Measurements from ENCODE around the gene PLBD1. TPM values are rescaled to one million over a fixed set of nuclear protein-coding genes. Genes with fewer than 3 reads are reported as not detected.

Gene PLBD1
- total and polyA plus RNA-seq, 4 donors: 9.5 to 40.9 (median 25.8) TPM

DNA sequence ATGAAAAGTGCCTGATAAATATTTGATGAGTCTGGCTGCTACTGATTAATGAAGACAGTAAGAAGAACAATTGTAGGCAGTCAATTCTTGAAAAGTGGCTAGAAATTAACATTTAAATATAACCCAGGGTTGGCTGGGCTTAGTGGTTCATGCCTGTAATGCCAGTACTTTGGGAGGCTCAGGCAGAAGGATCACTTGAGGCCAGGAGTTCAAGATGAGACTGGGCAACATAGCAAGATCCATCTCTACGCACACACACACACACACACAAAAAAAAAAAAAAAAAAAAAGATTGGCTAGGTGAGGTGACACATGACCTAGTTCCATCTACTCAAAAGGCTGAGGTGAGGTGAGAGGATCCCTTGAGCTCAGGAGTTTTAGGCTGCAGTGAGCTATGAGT, 7.9 kb upstream of the PLBD1 start:
- DNase-seq (no peak), ATAC-seq (ENCODE audit: insufficient read depth, low FRiP score) (no peak)
- no peaks in the 10 kb centered on the region for H3K27me3 ChIP-seq (ENCODE audit: control insufficient read depth in 3 of 3, insufficient read depth in 3 of 3, low read length in 2 of 3)
- no peaks in the 10 kb centered on the region for H3K4me1 ChIP-seq (ENCODE audit: control insufficient read depth in 5 of 5, insufficient read depth in 5 of 5, low read length in 5 of 5)
- H3K36me3 ChIP-seq (ENCODE audit: control insufficient read depth in 4 of 4, insufficient read depth in 4 of 4, low read length in 4 of 4): no peaks in the 10 kb centered on the region
- TF ChIP-seq, protein P1, sequence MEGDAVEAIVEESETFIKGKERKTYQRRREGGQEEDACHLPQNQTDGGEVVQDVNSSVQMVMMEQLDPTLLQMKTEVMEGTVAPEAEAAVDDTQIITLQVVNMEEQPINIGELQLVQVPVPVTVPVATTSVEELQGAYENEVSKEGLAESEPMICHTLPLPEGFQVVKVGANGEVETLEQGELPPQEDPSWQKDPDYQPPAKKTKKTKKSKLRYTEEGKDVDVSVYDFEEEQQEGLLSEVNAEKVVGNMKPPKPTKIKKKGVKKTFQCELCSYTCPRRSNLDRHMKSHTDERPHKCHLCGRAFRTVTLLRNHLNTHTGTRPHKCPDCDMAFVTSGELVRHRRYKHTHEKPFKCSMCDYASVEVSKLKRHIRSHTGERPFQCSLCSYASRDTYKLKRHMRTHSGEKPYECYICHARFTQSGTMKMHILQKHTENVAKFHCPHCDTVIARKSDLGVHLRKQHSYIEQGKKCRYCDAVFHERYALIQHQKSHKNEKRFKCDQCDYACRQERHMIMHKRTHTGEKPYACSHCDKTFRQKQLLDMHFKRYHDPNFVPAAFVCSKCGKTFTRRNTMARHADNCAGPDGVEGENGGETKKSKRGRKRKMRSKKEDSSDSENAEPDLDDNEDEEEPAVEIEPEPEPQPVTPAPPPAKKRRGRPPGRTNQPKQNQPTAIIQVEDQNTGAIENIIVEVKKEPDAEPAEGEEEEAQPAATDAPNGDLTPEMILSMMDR (IDR thresholded peaks at IDR 0.05; ENCODE audit: control extremely low read depth, extremely low read depth): no peak
- H3K9me3 ChIP-seq (ENCODE audit: control insufficient read depth in 4 of 4, insufficient read depth in 3 of 4, low read length in 3 of 4): no peaks in the 10 kb centered on the region
- H3K9ac ChIP-seq (ENCODE audit: insufficient read depth in 1 of 2, low read length in 2 of 2): no peak overlapping the region
- H3K27ac ChIP-seq (ENCODE audit: low read depth in 1 of 2, low read length in 1 of 2): no peak overlapping the region
- no peak overlapping the region for H3K4me3 ChIP-seq
- 100% methylated on average over 1 of the region's 1 CpG for WGBS, 2 donors

DNA sequence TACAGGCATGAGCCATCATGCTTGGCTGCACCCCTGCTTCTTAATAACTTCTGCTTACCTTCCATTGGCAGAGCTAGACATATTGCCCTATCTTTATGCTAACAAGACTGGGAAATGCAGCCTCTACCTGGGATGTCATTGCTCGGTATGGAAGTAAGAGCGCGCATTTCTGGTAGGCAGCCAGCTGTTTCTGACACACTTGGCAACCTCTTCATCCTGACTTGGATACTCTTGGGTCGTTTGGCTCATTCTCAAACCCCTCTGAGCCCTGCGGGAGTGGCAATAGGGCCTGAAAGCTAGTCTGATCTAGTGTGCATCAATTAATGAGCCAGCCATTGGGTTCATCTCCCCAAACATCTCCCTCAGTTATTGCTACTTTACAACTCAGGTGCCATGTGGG, 5.4 kb upstream of the PLBD1 start:
- no peak overlapping the region for H3K4me3 ChIP-seq
- H3K36me3 ChIP-seq (ENCODE audit: control insufficient read depth in 4 of 4, insufficient read depth in 4 of 4, low read length in 4 of 4): no peaks in the 10 kb centered on the region
- ATAC-seq (ENCODE audit: insufficient read depth, low FRiP score): no peak
- WGBS, 2 donors: 86 to 93% methylated on average over 5 of the region's 5 CpGs
- H3K9me3 ChIP-seq (ENCODE audit: control insufficient read depth in 4 of 4, insufficient read depth in 3 of 4, low read length in 3 of 4): no peaks in the 10 kb centered on the region
- no peak overlapping the region for H3K9ac ChIP-seq (ENCODE audit: insufficient read depth in 1 of 2, low read length in 2 of 2)
- no peak overlapping the region for H3K27ac ChIP-seq (ENCODE audit: low read depth in 1 of 2, low read length in 1 of 2)
- peaks cover 0 to under 1% (median 0%) of the 10 kb centered on the region in 5 donors for H3K4me1 ChIP-seq (ENCODE audit: control insufficient read depth in 5 of 5, insufficient read depth in 5 of 5, low read length in 5 of 5)
- no peaks in the 10 kb centered on the region for H3K27me3 ChIP-seq (ENCODE audit: control insufficient read depth in 3 of 3, insufficient read depth in 3 of 3, low read length in 2 of 3)
- DNase-seq: no peak
- TF ChIP-seq, protein P1 (IDR thresholded peaks at IDR 0.05; ENCODE audit: control extremely low read depth, extremely low read depth): no peak

DNA sequence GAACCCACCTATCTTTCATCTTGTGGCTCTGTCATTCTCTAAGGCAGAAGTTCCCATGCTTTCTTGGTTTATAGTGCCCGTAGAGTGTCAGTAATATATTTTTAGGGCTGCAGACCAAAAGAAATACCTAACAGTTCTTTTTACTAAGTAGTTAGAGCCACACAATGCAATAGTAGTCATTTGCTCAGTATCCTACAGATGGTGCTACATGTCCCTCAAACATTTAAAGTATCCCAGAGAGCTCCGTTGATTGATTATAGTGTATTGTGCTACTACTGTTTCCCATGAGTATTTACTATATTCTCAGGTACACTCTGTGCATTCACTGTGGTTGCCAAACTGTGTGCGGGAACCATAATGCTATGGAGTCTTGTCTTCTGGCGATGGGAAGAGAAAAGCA, 4.7 kb upstream of the PLBD1 start:
- H3K36me3 ChIP-seq (ENCODE audit: control insufficient read depth in 4 of 4, insufficient read depth in 4 of 4, low read length in 4 of 4): no peaks in the 10 kb centered on the region
- no peaks in the 10 kb centered on the region for H3K9me3 ChIP-seq (ENCODE audit: control insufficient read depth in 4 of 4, insufficient read depth in 3 of 4, low read length in 3 of 4)
- H3K9ac ChIP-seq (ENCODE audit: insufficient read depth in 1 of 2, low read length in 2 of 2): no peak overlapping the region
- H3K27me3 ChIP-seq (ENCODE audit: control insufficient read depth in 3 of 3, insufficient read depth in 3 of 3, low read length in 2 of 3): no peaks in the 10 kb centered on the region
- H3K27ac ChIP-seq (ENCODE audit: low read depth in 1 of 2, low read length in 1 of 2): no peak overlapping the region
- H3K4me3 ChIP-seq: no peak overlapping the region
- 83 to 88% methylated on average over 4 of the region's 4 CpGs for WGBS, 2 donors
- TF ChIP-seq, protein P1 (IDR thresholded peaks at IDR 0.05; ENCODE audit: control extremely low read depth, extremely low read depth): no peak
- ATAC-seq (ENCODE audit: insufficient read depth, low FRiP score) (no peak), DNase-seq (no peak)
- peaks cover 0 to 4% (median 0%) of the 10 kb centered on the region in 5 donors for H3K4me1 ChIP-seq (ENCODE audit: control insufficient read depth in 5 of 5, insufficient read depth in 5 of 5, low read length in 5 of 5)

DNA sequence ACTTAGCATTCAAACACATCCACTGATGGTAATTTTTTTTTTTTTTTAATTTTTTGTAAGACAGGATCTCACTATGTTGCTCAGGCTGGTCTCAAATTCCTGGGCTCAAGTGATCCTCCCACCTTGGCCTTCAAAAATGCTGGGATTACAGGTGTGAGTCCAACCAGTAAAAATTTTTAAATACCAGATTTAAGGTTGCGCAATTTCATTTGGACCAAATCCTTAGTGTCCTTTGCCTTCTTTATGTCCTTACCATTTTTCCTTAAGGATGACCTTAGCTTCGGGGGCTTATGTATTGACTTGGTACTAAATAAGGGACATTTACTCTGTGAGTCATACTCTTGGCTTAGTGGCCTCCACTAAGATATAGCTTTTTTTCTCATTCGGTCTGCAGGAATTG, 4.1 kb upstream of the PLBD1 start:
- WGBS, 2 donors: 94 to 96% methylated on average over 3 of the region's 3 CpGs
- Histone ChIP-seq H3K27me3 (ENCODE audit: control insufficient read depth in 3 of 3, insufficient read depth in 3 of 3, low read length in 2 of 3) (no peaks in the 10 kb centered on the region), H3K9me3 (ENCODE audit: control insufficient read depth in 4 of 4, insufficient read depth in 3 of 4, low read length in 3 of 4) (no peaks in the 10 kb centered on the region), H3K4me3 (no peak overlapping the region), H3K9ac (ENCODE audit: insufficient read depth in 1 of 2, low read length in 2 of 2) (no peak overlapping the region), H3K27ac (ENCODE audit: low read depth in 1 of 2, low read length in 1 of 2) (no peak overlapping the region), H3K36me3 (ENCODE audit: control insufficient read depth in 4 of 4, insufficient read depth in 4 of 4, low read length in 4 of 4) (no peaks in the 10 kb centered on the region), H3K4me1 (ENCODE audit: control insufficient read depth in 5 of 5, insufficient read depth in 5 of 5, low read length in 5 of 5) (peaks cover 0 to 4% (median 0%) of the 10 kb centered on the region in 5 donors)
- TF ChIP-seq, protein P1 (IDR thresholded peaks at IDR 0.05; ENCODE audit: control extremely low read depth, extremely low read depth): no peak
- DNase-seq: no peak
- no peak for ATAC-seq (ENCODE audit: insufficient read depth, low FRiP score)
